ENCODE measurements around the gene PLCB1. TPM values are rescaled to one million over a fixed set of nuclear protein-coding genes. Genes with fewer than 3 reads are reported as not detected.
"Not testable (repeated sequence)": the region's sequence is repeated elsewhere in the genome, so short reads cannot be mapped to it uniquely, and the experiment has no call there.

PLCB1 gene
- total RNA-seq: 7.3 TPM
- long read RNA-seq, full-length matches to known transcripts: 1 of 10 reads
- long read RNA-seq, partial matches to known transcripts: 2 of 10 reads
- long read RNA-seq, other reads (novel, unspliced or antisense): 7 of 10 reads

- peak; percentile 92 for DNase-seq (ENCODE audit: low spot score)
- intact Hi-C loops (cut with DNase I): loop anchor here (2.0 to 10.0 kb wide), 6 partner anchors 85 to 589 kb away; no protein-coding TSS in a partner anchor
These were observed at the start of gene PLCB1 for GRCh38 chr20:8131598-8132483. Gene PLCB1, plus strand, starts transcription at chr20:8132266. Its CDS starts 386 bp downstream, at chr20:8132652.

DNA sequence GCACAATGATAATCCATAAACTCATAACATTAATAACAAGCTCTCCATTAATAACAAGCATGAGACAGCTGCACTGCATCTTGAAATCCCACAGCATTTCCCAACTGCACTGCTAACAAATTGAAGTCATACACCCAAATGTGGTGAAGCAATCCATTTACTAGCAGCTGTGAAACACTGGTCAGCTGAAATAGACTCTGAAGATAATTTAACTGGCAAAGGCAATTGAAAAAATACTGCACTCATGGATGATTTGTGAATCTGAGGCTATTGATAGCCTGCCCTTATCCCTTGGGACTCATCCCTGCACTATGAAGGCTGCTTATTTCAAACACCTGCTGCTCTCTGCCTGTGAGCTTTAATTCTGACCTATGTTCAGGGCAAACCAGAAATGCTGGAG lies 49.1 kb upstream of the PLCB1 start:
- DNase-seq (ENCODE audit: low spot score): no peak
- intact Hi-C loops (cut with DNase I): no loop called here

DNA sequence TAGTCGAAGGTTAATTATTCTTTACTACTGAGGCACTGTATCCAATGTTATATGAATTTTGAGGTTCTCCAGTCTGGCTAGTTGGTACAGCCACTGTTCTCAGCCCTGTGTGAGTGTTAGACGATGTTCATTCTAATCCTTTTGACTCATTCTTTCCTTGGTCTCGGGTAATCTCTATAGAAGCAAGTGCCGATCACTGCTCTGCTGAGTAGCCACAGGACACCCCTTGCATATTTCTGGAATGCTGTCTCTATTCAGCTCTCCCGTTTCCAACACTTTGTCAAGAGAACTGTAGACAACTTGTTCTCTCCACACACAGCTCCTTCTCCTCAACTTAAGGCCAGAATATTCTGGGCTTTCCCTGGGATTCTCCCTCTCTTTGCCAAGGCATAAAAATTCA lies 42.4 kb upstream of the PLCB1 start:
- no peak for DNase-seq (ENCODE audit: low spot score)
- intact Hi-C loops (cut with DNase I): no loop called here

DNA sequence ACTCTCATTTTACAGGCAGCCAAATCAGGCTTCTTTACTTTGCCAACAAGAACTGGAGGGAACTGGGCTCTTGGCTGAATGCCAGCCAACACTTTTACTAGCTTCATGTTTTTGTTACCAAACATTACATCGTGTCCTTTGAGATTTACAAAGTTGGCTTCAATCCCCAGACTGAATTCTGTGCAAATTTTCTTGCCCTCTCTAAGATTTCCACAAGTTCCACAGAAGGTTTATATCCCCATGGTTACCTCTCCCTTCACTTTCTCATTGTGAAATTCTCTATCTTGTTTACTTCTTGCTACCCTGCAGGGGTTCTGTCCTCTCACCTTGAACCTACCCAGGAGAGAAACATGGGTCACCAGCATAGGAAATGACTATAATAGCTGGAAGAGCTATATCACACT lies 37.6 kb upstream of the PLCB1 start:
- intact Hi-C loops (cut with DNase I): no loop called here
- no peak for DNase-seq (ENCODE audit: low spot score)

GRCh38 chr20:8094850-8095249 lies 37.2 kb upstream of the PLCB1 start:
- no peak for DNase-seq (ENCODE audit: low spot score)
- intact Hi-C loops (cut with DNase I): no loop called here

DNA sequence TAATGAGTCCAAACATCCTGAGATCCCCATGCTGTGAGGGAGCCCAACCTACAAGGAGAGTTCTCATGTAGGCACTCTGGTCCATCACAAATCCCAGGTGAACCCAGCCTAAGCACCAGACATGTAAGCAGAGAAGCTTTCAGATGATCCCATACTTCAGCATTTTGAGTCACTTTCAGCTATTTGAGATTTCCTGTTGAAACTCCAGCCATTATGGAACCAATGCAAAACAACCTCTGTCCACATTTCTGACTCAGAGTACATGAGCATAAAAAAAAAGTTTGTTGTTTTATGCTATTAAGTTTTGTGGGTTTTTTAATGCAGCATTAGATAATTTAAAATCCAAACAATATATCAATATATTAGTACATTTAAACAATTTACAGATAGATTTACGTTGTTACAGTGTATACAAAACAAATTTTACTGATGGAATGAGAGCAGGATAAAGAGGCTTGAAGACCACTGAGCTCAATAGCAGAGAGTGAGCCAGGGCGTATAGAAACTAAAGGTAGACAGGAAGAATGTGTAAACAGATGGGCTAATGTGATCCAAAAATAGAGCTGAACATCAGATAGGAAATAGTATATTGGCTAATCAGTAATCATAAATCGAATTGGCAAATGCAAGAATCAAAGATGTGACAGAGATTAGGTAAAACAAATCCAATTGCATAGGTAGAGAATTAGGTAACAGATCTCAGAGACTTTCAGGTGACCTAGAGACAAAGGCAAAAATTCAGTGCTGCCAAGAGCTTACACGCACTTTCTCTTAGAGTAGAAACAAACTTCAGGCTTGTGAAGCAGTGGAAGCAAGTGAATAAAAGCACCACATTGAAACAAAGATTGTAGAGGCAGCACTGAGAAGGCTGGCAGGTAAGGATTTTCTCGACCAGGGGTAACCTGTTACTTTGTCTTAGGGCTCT lies 36.2 kb upstream of the PLCB1 start:
- no peak for DNase-seq (ENCODE audit: low spot score)
- intact Hi-C loops (cut with DNase I): no loop called here

DNA sequence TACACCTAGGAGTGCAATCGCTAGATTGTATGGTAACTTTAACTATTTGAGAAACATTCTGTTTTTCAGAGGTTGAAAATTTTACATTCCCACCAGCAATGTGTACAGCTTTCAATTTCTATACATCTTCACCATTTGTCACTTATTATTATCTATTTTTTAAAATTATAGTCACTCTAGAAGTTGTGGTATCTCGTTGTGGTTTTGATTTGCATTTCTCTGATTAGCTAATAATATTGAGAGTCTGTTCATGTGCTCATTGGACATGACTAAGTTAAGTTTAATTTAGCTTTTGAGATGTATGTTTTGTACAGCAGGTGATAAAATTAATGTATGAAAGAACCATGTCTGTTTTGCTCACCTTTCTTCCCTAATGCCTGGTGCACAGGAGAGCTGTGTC lies 34.8 kb upstream of the PLCB1 start:
- no peak for DNase-seq (ENCODE audit: low spot score)
- intact Hi-C loops (cut with DNase I): no loop called here

DNA sequence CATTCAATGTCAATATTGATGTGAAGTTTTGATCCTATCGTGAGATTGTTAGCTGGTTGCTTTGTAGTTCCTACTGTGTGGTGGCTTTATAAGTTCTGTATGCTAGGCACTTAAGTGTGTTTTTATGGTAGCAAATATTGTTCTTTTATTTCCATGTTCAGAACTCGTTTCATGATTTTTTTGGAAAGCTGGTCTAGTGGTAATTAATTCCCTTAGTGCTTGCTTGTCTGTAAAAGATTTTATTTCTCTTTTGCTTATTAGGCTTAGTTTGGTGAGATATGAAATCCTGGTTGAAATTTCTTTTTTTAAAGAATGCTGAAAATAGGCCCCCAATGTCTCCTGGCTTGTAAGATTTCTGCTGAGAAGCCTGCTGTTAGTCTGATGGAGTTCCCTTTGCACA lies 27.8 kb upstream of the PLCB1 start:
- intact Hi-C loops (cut with DNase I): no loop called here
- DNase-seq (ENCODE audit: low spot score): no peak

DNA sequence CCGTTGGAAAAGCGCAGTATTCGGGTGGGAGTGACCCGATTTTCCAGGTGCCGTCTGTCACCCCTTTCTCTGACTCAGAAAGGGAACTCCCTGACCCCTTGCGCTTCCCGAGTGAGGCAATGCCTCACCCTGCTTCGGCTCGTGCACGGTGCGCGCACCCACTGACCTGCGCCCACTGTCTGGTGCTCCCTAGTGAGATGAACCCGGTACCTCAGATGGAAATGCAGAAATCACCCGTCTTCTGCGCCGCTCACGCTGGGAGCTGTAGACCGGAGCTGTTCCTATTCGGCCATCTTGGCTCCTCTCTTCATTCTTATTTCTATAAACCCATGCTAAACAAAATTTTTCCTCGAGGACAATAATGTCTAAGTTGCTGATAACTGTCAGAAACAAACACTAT lies 17.5 kb upstream of the PLCB1 start:
- intact Hi-C loops (cut with DNase I); DNase-seq (ENCODE audit: low spot score): not testable (repeated sequence)

- intact Hi-C loops (cut with DNase I): no loop called here
These were observed 16.6 kb upstream of the PLCB1 start for GRCh38 chr20:8115436-8115835.

GRCh38 chr20:8116067-8116811 lies 15.8 kb upstream of the PLCB1 start:
- DNase-seq (ENCODE audit: low spot score): no peak
- intact Hi-C loops (cut with DNase I): no loop called here

More at GRCh38 chr20:8115436-8115835, 16.6 kb upstream of the PLCB1 start:
- no peak for DNase-seq (ENCODE audit: low spot score)

GRCh38 chr20:8117636-8118035 lies 14.4 kb upstream of the PLCB1 start:
- intact Hi-C loops (cut with DNase I): no loop called here
- no peak for DNase-seq (ENCODE audit: low spot score)

DNA sequence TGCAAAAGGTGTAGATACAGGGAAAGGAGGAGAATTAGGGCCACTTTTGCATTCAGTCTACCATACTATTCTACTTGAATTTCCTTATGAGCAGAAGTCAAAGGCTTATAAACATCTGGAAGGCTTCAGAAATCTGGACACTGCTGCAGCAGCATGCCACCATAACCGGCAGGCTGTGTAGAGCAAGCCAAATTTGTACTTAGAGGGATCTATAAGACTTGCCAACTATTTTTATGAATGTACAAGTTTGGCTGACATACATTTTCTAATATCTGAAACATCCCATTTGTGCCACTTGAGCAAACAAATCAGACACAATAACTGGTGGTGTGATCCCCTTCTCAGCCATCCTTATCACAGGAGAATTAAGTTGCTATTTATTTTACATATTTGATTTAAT lies 14.0 kb upstream of the PLCB1 start:
- intact Hi-C loops (cut with DNase I): no loop called here
- no peak for DNase-seq (ENCODE audit: low spot score)

GRCh38 chr20:8118760-8119159 lies 13.3 kb upstream of the PLCB1 start:
- DNase-seq (ENCODE audit: low spot score): no peak
- intact Hi-C loops (cut with DNase I): no loop called here

GRCh38 chr20:8121666-8122065 lies 10.4 kb upstream of the PLCB1 start:
- intact Hi-C loops (cut with DNase I): no loop called here
- no peak for DNase-seq (ENCODE audit: low spot score)

DNA sequence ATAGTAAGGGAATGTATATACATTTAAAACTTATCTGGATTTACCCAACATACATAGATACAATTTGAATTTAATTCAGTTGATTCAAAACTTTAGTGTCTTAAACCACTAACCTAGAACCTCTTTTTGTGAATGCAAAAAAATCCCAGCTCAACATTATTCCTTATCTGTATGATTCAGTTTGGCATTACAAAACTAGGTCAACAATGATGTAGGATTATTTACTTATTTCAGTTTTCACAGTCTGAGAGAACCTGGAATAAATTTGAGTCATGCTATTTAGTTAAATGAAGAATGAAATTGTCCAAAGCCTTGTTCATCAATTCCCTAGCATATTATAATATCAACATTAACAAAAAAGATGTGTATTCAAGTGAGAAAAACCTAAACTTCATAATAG lies 7.4 kb upstream of the PLCB1 start:
- no peak for DNase-seq (ENCODE audit: low spot score)
- intact Hi-C loops (cut with DNase I): no loop called here

- intact Hi-C loops (cut with DNase I): no loop called here
- no peak for DNase-seq (ENCODE audit: low spot score)
These were observed 5.9 kb upstream of the PLCB1 start for GRCh38 chr20:8126181-8126580.

- intact Hi-C loops (cut with DNase I): no loop called here
These were observed 5.2 kb upstream of the PLCB1 start for GRCh38 chr20:8126841-8127378.

DNA sequence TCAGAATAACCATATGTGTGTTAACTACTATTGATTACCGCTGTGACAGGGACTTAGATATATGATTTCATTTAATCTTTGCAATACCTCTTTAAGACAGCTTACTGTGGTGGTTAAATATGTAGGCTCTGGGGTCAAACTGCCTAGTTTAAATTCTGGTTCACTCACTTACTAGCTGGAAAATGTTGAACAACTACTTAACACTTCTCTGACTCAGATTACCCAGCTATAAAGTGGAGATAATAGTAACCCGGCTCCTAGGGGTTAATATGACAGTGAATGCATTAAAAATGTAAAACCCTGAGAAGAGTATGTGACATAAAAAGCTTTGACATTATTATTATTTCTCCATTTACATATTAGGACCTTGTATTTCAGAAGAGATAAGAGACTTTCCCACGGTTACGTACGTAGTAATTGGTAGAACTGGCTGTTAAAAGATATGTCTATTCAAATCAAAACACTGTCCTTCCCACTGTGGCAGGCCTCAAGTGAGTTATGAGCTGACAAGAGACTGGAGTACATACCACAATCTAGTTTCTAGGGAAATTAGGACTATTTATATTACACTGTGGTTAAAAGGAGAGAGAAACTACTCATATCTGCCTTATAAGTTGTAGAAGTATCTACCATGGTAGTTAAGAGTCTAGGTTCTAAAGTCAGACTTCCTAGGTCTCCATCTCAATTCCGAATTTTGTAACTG lies 4.4 kb upstream of the PLCB1 start:
- intact Hi-C loops (cut with DNase I): no loop called here
- DNase-seq (ENCODE audit: low spot score): no peak

More at GRCh38 chr20:8126841-8127378, 5.2 kb upstream of the PLCB1 start:
- DNase-seq (ENCODE audit: low spot score): no peak

All from cardiac septum (tissue), 1 donor.